Lower leg skin (tissue), 3 donors: ENCODE measurements around the gene OLIG2.

ENCODE experiments used
- POLR2A ChIP-seq, 2 donors: fragments of 450-650 bp; IDR thresholded peaks; one replicate each; pipeline ENCODE4 v1.6.1; 2016 to 2017; ENCODE audit warnings: antibody characterized with exemption in 2 of 2, mild to moderate bottlenecking in 1 of 2, moderate library complexity in 1 of 2
- TF ChIP-seq, protein P1 (sequence below), 3 donors: fragments of 450-650 bp; IDR thresholded peaks; one replicate each; pipeline ENCODE4 v1.5.1; 2016; ENCODE audit warnings: antibody characterized with exemption in 3 of 3, mild to moderate bottlenecking in 3 of 3, moderate library complexity in 2 of 3

DNA sequence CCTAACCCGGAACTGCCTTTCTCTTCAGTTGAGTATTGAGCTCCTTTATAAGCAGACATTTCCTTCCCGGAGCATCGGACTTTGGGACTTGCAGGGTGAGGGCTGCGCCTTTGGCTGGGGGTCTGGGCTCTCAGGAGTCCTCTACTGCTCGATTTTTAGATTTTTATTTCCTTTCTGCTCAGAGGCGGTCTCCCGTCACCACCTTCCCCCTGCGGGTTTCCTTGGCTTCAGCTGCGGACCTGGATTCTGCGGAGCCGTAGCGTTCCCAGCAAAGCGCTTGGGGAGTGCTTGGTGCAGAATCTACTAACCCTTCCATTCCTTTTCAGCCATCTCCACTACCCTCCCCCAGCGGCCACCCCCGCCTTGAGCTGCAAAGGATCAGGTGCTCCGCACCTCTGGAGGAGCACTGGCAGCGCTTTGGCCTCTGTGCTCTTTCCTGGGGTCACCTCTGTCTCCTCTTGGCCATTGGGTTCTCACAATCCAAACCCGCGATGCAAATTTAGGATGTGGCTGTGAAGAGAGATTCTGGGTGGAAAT lies 3.7 kb downstream of the OLIG2 start:
- no peak for TF ChIP-seq POLR2A (IDR thresholded peaks at IDR 0.05)
- TF ChIP-seq, protein P1, sequence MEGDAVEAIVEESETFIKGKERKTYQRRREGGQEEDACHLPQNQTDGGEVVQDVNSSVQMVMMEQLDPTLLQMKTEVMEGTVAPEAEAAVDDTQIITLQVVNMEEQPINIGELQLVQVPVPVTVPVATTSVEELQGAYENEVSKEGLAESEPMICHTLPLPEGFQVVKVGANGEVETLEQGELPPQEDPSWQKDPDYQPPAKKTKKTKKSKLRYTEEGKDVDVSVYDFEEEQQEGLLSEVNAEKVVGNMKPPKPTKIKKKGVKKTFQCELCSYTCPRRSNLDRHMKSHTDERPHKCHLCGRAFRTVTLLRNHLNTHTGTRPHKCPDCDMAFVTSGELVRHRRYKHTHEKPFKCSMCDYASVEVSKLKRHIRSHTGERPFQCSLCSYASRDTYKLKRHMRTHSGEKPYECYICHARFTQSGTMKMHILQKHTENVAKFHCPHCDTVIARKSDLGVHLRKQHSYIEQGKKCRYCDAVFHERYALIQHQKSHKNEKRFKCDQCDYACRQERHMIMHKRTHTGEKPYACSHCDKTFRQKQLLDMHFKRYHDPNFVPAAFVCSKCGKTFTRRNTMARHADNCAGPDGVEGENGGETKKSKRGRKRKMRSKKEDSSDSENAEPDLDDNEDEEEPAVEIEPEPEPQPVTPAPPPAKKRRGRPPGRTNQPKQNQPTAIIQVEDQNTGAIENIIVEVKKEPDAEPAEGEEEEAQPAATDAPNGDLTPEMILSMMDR (IDR thresholded peaks at IDR 0.05), result no peak
